UCSD-AML1 (cell line): Measurements from ENCODE around the gene NFKBIL1.

Source experiments
- DNase-seq: peaks from one replicate; lab custom pipeline; 2025; ENCODE audit not compliant: unreplicated experiment; lab: John Stamatoyannopoulos, UW

The NFKBIL1 gene

DNA sequence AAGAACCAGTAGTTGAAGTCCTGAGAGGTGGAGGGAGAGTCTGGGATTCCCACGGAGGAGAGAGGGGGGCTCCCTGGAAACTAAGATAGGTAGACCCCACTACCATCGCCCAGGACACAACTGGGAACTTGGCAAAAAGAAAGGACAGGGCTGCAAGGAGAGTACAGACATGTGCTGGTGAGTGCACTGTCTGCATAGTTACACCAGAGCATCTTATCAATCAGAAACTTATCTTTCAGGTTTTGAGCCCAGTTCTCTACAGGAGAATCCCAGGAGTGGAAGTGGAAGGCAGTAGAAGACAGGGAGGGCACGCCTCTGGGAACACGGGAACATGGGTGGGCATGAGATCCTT, 12.2 kb downstream of the NFKBIL1 start:
- no peak for DNase-seq

DNA sequence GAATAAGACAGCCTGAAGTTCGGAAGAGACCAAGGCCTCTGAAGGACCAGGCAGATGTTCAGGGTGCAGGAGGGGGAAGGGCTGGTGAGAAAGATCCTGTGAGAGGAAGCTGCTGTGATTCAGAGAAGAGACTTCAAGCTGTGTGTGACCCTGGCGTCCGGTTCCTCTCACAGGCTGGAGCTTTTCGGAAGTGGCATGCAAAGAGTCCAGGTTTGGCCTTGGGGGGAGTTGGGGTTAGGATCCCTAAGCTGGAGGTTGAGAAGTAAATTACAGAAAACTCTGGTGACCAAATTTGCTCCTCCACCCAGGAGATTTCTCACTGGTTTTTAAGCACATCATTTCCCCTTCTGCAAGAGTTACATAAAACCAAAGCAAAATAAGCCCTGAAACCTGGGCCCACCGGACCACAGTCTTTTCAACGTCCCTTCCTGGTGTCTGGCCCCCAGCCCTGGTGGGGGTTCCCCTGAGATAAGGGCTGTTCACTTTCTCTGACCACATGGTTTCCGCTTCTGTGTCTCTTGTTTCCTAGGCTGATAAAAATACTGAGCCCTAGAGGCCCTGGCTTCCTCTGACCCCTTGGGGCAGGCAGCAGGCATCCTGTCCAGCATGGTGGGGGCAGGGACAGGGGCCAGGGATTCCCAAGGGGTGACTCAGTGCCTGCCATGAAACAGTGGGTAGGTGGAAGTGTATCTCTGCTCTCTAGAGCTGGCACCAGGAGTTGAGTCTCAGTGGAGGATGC, 12.7 kb downstream of the NFKBIL1 start:
- DNase-seq: peak; percentile 87

DNA sequence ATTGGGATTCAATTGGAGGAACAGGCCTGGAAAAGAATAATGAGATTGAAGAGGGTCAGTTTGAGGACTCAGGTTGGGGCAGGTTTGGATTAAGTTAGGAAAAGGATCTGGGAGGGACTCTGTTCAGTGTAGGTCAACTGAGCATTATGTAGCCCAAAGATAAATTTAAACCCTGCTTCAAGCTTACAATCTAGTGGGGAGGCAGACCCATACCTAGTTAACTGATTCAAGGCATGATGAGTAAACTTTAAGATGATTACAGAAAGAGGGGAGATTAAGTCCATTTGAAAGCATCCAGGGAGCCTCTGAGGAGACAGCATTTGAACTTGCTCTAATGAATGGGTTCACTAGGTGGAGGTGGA, 13.3 kb downstream of the NFKBIL1 start:
- DNase-seq: no peak

DNA sequence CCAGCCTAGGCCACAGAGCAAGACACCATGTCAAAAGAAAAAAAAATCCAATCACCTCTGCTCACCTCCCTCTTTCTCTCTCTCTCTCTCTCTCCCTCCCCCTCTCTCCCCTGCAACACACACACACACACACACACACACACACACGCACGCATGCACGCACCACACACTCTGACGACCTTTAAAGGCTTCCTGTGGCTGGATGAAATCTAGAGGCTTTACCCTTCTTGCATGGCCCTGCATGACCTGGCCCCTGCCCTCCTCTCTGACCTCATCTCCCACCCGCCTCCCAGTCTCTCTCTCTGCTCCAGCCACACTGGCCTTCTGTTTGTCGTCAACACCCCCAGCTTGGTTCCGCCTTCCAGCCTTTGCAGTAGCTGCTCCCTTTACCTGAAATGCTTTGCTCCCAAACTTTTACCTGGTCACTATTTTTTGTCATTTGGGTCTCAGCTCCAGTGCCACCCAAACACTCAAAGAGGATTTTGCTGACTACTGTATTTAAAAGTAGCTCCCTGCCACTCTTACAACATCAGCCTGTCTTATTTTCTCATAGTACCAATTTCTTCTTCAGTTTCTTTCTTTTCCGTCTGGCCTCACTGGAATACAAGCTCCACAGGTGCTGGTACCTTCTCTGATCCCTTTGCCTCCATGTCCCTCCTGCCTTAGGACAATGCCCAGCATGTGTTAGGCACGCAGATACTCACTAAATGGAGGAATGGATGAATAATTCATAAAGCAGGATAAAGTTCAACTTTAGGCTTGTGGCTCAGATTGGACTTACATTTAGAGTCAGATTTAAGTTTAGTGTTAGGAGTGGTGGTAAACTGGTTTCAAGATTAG, 20.3 kb downstream of the NFKBIL1 start:
- DNase-seq: no peak

DNA sequence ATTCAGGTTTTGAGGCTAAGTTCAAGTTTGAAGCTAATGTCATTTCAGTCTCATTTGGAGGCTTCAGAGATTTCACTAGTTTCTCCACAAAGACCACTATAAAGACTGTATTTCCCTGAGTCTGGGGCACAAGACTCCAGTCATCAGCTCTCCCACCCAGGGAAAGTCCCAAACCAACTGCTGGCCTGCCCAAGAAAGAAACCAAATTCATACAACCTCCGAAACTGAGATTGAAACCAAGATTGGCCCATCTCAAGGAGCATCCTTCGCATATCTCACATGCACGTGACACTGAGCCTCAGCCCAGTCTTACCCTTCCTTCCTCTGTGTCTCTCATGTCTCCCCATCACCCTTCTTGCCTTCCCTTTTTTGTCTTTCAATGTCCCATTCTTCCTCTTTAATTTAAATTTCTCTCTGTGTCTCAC, 21.1 kb downstream of the NFKBIL1 start:
- DNase-seq: no peak

DNA sequence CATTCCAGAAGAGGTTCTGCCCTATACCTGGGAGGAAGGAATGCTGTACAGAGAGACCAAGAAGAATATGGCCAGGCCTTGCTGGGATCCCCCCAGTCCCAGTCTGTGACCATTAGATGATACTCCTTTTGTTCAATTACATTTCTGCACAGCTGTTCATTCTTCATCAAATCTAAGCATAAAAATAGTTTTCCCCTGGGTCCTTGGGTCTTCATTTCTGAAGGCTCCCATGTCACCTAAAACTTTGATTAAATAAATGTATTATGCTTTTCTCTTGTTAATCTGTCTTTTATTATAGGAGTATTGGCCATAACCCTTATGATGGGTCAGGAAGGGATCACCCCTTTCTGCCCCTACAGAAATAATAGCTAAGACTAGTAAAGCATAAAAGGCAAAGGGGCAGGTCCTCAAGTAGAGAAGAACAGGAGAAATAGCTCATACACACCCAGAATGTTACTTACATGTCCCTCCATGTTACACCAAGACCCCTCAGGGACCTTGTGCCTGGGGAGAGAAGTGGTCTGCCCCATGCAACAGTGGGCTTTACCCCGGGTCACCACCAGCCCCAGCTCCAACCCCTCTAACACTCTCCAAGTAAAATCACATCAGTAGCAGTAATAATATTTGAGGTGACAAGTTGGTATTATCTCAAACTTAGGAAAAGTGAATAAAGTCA, 22.6 kb downstream of the NFKBIL1 start:
- no peak for DNase-seq

DNA sequence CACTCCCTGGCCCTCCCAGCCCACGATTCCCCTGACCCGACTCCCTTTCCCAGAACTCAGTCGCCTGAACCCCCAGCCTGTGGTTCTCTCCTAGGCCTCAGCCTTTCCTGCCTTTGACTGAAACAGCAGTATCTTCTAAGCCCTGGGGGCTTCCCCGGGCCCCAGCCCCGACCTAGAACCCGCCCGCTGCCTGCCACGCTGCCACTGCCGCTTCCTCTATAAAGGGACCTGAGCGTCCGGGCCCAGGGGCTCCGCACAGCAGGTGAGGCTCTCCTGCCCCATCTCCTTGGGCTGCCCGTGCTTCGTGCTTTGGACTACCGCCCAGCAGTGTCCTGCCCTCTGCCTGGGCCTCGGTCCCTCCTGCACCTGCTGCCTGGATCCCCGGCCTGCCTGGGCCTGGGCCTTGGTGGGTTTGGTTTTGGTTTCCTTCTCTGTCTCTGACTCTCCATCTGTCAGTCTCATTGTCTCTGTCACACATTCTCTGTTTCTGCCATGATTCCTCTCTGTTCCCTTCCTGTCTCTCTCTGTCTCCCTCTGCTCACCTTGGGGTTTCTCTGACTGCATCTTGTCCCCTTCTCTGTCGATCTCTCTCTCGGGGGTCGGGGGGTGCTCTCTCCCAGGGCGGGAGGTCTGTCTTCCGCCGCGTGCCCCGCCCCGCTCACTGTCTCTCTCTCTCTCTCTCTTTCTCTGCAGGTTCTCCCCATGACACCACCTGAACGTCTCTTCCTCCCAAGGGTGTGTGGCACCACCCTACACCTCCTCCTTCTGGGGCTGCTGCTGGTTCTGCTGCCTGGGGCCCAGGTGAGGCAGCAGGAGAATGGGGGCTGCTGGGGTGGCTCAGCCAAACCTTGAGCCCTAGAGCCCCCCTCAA, 24.9 kb downstream of the NFKBIL1 start, which contains the start of gene LTA:
Gene LTA, plus strand, starts transcription at position 249 of the 871 bp plus-strand sequence. Its CDS starts 454 bp downstream, at position 703.
- DNase-seq: no peak

DNA sequence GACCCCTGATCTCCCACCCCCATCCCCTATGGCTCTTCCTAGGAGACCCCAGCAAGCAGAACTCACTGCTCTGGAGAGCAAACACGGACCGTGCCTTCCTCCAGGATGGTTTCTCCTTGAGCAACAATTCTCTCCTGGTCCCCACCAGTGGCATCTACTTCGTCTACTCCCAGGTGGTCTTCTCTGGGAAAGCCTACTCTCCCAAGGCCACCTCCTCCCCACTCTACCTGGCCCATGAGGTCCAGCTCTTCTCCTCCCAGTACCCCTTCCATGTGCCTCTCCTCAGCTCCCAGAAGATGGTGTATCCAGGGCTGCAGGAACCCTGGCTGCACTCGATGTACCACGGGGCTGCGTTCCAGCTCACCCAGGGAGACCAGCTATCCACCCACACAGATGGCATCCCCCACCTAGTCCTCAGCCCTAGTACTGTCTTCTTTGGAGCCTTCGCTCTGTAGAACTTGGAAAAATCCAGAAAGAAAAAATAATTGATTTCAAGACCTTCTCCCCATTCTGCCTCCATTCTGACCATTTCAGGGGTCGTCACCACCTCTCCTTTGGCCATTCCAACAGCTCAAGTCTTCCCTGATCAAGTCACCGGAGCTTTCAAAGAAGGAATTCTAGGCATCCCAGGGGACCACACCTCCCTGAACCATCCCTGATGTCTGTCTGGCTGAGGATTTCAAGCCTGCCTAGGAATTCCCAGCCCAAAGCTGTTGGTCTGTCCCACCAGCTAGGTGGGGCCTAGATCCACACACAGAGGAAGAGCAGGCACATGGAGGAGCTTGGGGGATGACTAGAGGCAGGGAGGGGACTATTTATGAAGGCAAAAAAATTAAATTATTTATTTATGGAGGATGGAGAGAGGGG, 26.1 kb downstream of the NFKBIL1 start:
- DNase-seq: no peak

DNA sequence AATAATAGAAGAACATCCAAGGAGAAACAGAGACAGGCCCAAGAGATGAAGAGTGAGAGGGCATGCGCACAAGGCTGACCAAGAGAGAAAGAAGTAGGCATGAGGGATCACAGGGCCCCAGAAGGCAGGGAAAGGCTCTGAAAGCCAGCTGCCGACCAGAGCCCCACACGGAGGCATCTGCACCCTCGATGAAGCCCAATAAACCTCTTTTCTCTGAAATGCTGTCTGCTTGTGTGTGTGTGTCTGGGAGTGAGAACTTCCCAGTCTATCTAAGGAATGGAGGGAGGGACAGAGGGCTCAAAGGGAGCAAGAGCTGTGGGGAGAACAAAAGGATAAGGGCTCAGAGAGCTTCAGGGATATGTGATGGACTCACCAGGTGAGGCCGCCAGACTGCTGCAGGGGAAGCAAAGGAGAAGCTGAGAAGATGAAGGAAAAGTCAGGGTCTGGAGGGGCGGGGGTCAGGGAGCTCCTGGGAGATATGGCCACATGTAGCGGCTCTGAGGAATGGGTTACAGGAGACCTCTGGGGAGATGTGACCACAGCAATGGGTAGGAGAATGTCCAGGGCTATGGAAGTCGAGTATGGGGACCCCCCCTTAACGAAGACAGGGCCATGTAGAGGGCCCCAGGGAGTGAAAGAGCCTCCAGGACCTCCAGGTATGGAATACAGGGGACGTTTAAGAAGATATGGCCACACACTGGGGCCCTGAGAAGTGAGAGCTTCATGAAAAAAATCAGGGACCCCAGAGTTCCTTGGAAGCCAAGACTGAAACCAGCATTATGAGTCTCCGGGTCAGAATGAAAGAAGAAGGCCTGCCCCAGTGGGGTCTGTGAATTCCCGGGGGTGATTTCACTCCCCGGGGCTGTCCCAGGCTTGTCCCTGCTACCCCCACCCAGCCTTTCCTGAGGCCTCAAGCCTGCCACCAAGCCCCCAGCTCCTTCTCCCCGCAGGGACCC, 27.0 kb downstream of the NFKBIL1 start:
- DNase-seq: no peak

DNA sequence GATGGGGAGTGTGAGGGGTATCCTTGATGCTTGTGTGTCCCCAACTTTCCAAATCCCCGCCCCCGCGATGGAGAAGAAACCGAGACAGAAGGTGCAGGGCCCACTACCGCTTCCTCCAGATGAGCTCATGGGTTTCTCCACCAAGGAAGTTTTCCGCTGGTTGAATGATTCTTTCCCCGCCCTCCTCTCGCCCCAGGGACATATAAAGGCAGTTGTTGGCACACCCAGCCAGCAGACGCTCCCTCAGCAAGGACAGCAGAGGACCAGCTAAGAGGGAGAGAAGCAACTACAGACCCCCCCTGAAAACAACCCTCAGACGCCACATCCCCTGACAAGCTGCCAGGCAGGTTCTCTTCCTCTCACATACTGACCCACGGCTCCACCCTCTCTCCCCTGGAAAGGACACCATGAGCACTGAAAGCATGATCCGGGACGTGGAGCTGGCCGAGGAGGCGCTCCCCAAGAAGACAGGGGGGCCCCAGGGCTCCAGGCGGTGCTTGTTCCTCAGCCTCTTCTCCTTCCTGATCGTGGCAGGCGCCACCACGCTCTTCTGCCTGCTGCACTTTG, 28.0 kb downstream of the NFKBIL1 start, which contains the start of gene TNF:
Gene TNF, plus strand, starts transcription at position 231 of the 567 bp plus-strand sequence. Its CDS starts 177 bp downstream, at position 408.
- peak; percentile 74 for DNase-seq

DNA sequence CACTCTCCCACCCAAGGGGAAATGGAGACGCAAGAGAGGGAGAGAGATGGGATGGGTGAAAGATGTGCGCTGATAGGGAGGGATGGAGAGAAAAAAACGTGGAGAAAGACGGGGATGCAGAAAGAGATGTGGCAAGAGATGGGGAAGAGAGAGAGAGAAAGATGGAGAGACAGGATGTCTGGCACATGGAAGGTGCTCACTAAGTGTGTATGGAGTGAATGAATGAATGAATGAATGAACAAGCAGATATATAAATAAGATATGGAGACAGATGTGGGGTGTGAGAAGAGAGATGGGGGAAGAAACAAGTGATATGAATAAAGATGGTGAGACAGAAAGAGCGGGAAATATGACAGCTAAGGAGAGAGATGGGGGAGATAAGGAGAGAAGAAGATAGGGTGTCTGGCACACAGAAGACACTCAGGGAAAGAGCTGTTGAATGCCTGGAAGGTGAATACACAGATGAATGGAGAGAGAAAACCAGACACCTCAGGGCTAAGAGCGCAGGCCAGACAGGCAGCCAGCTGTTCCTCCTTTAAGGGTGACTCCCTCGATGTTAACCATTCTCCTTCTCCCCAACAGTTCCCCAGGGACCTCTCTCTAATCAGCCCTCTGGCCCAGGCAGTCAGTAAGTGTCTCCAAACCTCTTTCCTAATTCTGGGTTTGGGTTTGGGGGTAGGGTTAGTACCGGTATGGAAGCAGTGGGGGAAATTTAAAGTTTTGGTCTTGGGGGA, 28.7 kb downstream of the NFKBIL1 start:
- DNase-seq: no peak

DNA sequence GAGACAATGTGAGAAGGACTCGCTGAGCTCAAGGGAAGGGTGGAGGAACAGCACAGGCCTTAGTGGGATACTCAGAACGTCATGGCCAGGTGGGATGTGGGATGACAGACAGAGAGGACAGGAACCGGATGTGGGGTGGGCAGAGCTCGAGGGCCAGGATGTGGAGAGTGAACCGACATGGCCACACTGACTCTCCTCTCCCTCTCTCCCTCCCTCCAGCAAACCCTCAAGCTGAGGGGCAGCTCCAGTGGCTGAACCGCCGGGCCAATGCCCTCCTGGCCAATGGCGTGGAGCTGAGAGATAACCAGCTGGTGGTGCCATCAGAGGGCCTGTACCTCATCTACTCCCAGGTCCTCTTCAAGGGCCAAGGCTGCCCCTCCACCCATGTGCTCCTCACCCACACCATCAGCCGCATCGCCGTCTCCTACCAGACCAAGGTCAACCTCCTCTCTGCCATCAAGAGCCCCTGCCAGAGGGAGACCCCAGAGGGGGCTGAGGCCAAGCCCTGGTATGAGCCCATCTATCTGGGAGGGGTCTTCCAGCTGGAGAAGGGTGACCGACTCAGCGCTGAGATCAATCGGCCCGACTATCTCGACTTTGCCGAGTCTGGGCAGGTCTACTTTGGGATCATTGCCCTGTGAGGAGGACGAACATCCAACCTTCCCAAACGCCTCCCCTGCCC, 29.6 kb downstream of the NFKBIL1 start:
- DNase-seq: peak; percentile 63

DNA sequence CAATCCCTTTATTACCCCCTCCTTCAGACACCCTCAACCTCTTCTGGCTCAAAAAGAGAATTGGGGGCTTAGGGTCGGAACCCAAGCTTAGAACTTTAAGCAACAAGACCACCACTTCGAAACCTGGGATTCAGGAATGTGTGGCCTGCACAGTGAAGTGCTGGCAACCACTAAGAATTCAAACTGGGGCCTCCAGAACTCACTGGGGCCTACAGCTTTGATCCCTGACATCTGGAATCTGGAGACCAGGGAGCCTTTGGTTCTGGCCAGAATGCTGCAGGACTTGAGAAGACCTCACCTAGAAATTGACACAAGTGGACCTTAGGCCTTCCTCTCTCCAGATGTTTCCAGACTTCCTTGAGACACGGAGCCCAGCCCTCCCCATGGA, 30.2 kb downstream of the NFKBIL1 start:
- no peak for DNase-seq

DNA sequence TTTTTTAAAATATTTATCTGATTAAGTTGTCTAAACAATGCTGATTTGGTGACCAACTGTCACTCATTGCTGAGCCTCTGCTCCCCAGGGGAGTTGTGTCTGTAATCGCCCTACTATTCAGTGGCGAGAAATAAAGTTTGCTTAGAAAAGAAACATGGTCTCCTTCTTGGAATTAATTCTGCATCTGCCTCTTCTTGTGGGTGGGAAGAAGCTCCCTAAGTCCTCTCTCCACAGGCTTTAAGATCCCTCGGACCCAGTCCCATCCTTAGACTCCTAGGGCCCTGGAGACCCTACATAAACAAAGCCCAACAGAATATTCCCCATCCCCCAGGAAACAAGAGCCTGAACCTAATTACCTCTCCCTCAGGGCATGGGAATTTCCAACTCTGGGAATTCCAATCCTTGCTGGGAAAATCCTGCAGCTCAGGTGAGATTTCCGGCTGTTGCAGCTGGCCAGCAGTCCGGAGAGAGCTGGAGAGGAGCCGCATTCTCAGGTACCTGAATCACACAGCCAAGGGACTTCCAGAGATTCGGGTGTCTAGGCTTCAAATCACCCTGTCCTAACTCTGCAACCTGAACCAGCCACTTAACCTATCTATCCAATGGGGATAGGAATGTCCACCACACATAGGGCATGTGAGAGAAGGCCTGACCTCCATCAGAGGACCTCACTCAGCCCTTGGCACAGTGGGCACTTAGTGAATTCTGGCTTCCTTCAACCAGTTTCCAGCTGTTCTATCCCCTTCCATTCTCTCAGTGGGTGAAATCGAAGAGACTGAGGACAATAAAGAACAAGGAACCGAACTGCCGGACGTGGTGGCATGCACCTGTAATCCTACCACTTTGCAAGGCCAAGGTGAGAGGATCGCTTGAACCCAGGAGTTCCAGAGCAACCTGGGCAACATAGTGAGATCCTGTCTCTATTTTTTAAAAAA, 31.0 kb downstream of the NFKBIL1 start:
- no peak for DNase-seq

DNA sequence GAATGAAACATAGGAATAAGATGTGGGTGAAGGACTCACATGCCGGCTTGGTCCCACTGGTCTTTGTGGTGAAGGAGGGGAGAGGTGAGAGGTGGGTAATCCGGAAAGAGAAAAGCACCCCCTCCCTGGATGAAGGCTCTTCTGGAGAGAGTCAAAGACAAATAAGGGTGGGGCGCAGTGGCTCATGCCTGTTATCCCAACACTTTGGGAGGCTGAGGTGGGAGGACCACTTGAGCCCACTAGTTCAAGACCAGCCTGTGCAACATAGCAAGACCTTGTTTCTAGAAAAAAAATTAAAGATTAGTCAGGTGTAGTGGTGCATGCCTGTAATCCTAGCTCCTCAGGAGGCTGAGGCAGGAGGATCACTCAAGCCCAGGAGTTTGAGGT, 31.7 kb downstream of the NFKBIL1 start:
- DNase-seq: no peak
